Measurements from ENCODE around the gene GDPGP1.

- TF ChIP-seq CTCF (IDR thresholded peaks at IDR 0.05 in 2 of 3, conservative IDR thresholded peaks at IDR 0.05 in 1 of 3; ENCODE audit: borderline replicate concordance in 1 of 3, insufficient read depth in 1 of 3, low read depth in 2 of 3, low read length in 2 of 3): no peak
- no peak for TF ChIP-seq POLR2AphosphoS5 (IDR thresholded peaks at IDR 0.05; ENCODE audit: low read depth, low read length)
- no peak for TF ChIP-seq POLR2A (IDR thresholded peaks at IDR 0.05; ENCODE audit: borderline replicate concordance, extremely low read depth, insufficient read depth, insufficient read length)
- no peak for TF ChIP-seq ZNF274 (IDR thresholded peaks at IDR 0.05; ENCODE audit: low read depth, low read length)
- no peak for TF ChIP-seq RAD21 (IDR thresholded peaks at IDR 0.05; ENCODE audit: low read depth)
- TF ChIP-seq EZH2 (IDR thresholded peaks at IDR 0.05): no peak
- TF ChIP-seq JUND (IDR thresholded peaks at IDR 0.05): no peak
- TF ChIP-seq, protein P1, sequence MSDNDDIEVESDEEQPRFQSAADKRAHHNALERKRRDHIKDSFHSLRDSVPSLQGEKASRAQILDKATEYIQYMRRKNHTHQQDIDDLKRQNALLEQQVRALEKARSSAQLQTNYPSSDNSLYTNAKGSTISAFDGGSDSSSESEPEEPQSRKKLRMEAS (IDR thresholded peaks at IDR 0.05): no peak
- no peak for TF ChIP-seq ZFX (IDR thresholded peaks at IDR 0.05)
- no peak for TF ChIP-seq SP1 (IDR thresholded peaks at IDR 0.05; ENCODE audit: low read depth)
- TF ChIP-seq, protein P2, sequence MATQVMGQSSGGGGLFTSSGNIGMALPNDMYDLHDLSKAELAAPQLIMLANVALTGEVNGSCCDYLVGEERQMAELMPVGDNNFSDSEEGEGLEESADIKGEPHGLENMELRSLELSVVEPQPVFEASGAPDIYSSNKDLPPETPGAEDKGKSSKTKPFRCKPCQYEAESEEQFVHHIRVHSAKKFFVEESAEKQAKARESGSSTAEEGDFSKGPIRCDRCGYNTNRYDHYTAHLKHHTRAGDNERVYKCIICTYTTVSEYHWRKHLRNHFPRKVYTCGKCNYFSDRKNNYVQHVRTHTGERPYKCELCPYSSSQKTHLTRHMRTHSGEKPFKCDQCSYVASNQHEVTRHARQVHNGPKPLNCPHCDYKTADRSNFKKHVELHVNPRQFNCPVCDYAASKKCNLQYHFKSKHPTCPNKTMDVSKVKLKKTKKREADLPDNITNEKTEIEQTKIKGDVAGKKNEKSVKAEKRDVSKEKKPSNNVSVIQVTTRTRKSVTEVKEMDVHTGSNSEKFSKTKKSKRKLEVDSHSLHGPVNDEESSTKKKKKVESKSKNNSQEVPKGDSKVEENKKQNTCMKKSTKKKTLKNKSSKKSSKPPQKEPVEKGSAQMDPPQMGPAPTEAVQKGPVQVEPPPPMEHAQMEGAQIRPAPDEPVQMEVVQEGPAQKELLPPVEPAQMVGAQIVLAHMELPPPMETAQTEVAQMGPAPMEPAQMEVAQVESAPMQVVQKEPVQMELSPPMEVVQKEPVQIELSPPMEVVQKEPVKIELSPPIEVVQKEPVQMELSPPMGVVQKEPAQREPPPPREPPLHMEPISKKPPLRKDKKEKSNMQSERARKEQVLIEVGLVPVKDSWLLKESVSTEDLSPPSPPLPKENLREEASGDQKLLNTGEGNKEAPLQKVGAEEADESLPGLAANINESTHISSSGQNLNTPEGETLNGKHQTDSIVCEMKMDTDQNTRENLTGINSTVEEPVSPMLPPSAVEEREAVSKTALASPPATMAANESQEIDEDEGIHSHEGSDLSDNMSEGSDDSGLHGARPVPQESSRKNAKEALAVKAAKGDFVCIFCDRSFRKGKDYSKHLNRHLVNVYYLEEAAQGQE (IDR thresholded peaks at IDR 0.05; ENCODE audit: low read depth): no peak
- no peak for TF ChIP-seq CBX3 (IDR thresholded peaks at IDR 0.05; ENCODE audit: low read depth)
- TF ChIP-seq SRF (IDR thresholded peaks at IDR 0.05; ENCODE audit: low read depth): no peak
- no peak for TF ChIP-seq FOSL1 (IDR thresholded peaks at IDR 0.05; ENCODE audit: low read depth)
These were observed 60.7 kb downstream of the GDPGP1 start for GRCh38 chr15:90294601-90295269.

Data from HCT116 (cell line).